ENCODE measurements around the gene P2RX1. TPM values are rescaled to one million over a fixed set of nuclear protein-coding genes. Genes with fewer than 3 reads are reported as not detected.
A peak's percentile ranks its signal among the peaks of the same experiment; 100 is the strongest.

The P2RX1 gene
- total RNA-seq, 3 donors from 2014 or later, result 2.5 to 4.9 (median 3.5) TPM

DNA sequence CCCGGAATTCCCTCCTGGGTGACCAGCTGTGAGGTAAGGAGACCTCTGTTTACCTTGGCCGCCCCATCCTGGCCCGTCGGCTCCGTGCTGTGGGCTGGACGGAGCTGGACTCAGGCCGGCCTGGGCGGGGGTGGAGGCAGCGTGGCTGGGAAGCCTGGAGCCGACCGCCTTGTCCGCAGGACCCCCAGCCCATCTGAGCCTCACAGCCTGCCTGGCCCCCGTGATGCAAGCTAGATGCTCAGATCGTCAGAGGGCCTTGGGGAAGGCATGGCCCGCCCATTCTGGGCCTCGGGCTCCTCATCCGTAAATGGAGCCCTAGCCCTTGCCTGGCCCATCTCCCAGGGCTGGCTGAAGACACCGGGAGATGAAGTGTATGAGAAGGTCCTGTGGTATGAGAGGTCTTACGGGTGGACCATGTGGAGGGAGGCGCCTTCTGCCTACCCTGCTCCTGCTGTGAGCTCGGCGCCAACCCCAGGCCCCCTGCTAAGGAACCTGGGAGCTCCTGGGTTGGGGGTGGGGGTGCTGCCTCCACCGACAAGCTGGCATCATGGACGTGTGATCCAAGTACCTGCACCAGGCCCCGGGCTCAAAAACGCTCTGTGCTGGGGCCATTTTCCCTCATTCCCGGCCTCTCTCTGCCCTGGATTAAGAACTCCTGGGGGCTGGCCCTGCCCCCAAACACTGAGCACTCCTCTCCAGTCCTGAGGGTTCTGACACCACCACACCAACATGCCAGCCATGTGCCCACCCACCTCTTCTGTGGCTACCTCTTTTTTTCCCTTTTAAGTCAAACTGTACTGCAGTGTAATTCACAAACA is 5.4 kb upstream of the P2RX1 start:
- Histone ChIP-seq H3K9me3 (no peaks in the 10 kb centered on the region), H3K4me3 (no peak overlapping the region), H3K4me1 (ENCODE audit: low read depth) (peaks cover 17% of the 10 kb centered on the region), H3K36me3 (ENCODE audit: low read depth) (no peaks in the 10 kb centered on the region)
- ATAC-seq (no peak), DNase-seq (no peak)
- TF ChIP-seq, protein P1, sequence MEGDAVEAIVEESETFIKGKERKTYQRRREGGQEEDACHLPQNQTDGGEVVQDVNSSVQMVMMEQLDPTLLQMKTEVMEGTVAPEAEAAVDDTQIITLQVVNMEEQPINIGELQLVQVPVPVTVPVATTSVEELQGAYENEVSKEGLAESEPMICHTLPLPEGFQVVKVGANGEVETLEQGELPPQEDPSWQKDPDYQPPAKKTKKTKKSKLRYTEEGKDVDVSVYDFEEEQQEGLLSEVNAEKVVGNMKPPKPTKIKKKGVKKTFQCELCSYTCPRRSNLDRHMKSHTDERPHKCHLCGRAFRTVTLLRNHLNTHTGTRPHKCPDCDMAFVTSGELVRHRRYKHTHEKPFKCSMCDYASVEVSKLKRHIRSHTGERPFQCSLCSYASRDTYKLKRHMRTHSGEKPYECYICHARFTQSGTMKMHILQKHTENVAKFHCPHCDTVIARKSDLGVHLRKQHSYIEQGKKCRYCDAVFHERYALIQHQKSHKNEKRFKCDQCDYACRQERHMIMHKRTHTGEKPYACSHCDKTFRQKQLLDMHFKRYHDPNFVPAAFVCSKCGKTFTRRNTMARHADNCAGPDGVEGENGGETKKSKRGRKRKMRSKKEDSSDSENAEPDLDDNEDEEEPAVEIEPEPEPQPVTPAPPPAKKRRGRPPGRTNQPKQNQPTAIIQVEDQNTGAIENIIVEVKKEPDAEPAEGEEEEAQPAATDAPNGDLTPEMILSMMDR (IDR thresholded peaks at IDR 0.05), result no peak
- intact Hi-C loops (cut with DNase I, micrococcal nuclease), result no loop called here

DNA sequence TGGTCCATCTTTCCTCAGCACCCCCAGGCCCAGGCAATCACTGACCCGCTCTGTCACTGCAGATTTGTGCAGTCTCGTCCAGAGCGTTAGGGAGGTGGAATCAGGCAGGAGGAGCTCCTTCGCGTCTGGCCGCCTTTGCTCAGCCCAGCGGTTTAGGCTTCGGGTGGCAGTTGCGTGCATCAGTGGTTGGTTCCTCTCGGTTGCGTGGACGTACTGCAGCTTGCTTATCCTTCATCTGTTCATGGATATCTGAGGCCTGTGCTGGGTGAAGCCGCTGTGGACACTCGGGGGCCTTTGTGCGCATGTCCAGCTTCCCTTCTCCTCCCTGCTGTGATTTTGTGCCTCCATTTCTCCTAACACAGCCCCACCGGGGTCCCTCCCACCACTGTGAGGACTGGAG is 4.7 kb upstream of the P2RX1 start:
- Histone ChIP-seq H3K36me3 (ENCODE audit: low read depth) (no peaks in the 10 kb centered on the region), H3K4me1 (ENCODE audit: low read depth) (peaks cover 24% of the 10 kb centered on the region), H3K4me3 (no peak overlapping the region), H3K9me3 (no peaks in the 10 kb centered on the region)
- TF ChIP-seq, protein P1 (IDR thresholded peaks at IDR 0.05), result no peak
- DNase-seq (no peak), ATAC-seq (no peak)
- intact Hi-C loops (cut with DNase I, micrococcal nuclease), result no loop called here

- Histone ChIP-seq H3K36me3 (ENCODE audit: low read depth) (no peaks in the 10 kb centered on the region), H3K4me3 (no peak overlapping the region), H3K4me1 (ENCODE audit: low read depth) (peaks cover 28% of the 10 kb centered on the region), H3K9me3 (no peaks in the 10 kb centered on the region)
- TF ChIP-seq, protein P1 (IDR thresholded peaks at IDR 0.05), result no peak
- intact Hi-C loops (cut with DNase I, micrococcal nuclease), result loop anchor here (10.0 kb wide), 1 partner anchor 54 kb away; no protein-coding TSS in a partner anchor
- DNase-seq (no peak), ATAC-seq (no peak)
Measured at GRCh38 chr17:3919123-3919624, 2.9 kb upstream of the P2RX1 start.

DNA sequence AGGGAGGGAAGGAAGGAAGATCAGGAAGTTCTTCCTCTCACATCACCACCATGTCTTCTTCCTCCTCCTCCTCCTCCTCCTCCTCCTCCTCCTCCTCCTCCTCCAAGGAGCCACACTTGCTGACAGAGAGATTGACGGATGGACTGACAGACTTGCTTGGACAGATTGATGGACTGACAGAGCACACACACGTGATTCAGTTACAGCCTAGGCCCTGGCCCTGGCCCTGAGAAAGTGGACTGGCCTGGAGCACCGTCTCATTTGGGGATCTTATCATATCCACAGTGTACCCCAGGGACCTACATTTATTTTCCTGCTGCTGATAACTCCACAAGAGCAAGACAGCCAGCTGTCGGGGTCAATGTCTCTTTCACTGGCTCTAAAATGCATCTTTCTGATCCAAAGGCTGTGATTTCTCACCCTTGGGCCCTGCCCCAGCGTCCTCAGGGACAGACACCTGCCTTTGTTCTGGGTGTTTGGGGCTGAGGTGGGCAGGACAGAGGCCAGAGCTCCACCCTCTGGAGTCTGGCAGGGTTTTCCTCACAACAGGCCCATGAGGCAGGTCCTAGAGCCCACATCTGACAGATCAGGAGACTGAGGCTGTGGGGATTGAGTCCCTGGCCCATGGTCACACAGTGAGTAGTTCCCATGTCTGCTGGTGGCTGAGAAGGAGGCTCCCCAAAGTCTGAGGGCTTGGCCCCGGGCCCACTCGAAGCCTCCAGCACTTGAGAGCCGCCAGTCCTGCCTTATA is 2.3 kb upstream of the P2RX1 start:
- H3K4me1 ChIP-seq (ENCODE audit: low read depth), result peaks cover 28% of the 10 kb centered on the region
- intact Hi-C loops (cut with DNase I, micrococcal nuclease), result loop anchor here (10.0 kb wide), 1 partner anchor 54 kb away; no protein-coding TSS in a partner anchor
- DNase-seq, result no peak

GRCh38 chr17:3917391-3917931 is 1.2 kb upstream of the P2RX1 start:
- Histone ChIP-seq H3K4me3 (no peak overlapping the region), H3K36me3 (ENCODE audit: low read depth) (no peaks in the 10 kb centered on the region), H3K4me1 (ENCODE audit: low read depth) (peaks cover 28% of the 10 kb centered on the region), H3K9me3 (no peaks in the 10 kb centered on the region)
- peak; percentile 41 for ATAC-seq
- intact Hi-C loops (cut with DNase I, micrococcal nuclease), result loop anchor here (10.0 kb wide), 1 partner anchor 53 kb away; no protein-coding TSS in a partner anchor
- DNase-seq, result peak; percentile 86
- TF ChIP-seq, protein P1 (IDR thresholded peaks at IDR 0.05), result no peak

More for the DNA sequence above, 2.3 kb upstream of the P2RX1 start:
- TF ChIP-seq, protein P1 (IDR thresholded peaks at IDR 0.05), result no peak
- Histone ChIP-seq H3K4me3 (no peak overlapping the region), H3K36me3 (ENCODE audit: low read depth) (no peaks in the 10 kb centered on the region), H3K9me3 (no peaks in the 10 kb centered on the region)
- no peak for ATAC-seq
